MV-4-11 (cell line): ENCODE data around the gene EPHA8.

Source experiments
- DNase-seq: peaks from one replicate; lab custom pipeline; 2025; lab: John Stamatoyannopoulos, UW

The EPHA8 gene

DNA sequence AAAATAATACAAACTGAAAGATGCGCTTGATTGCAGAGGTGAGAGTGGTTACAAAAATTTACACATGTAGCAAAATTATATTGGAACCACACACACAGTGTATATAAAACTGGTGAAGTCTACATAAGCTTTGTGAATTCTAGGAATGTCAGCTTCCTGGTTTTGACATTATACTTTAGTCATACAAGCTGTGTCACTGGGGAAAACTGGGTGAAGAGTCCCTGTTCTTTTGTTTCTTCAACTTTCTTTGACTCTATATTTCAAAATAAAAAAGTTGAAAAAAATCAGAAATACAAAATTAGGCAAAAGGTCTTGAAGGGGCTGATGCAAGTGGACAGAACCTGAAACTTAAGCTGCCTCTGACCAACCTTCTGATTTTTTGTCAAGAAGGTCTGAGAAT is 83.1 kb downstream of the EPHA8 start:
- DNase-seq, result no peak

DNA sequence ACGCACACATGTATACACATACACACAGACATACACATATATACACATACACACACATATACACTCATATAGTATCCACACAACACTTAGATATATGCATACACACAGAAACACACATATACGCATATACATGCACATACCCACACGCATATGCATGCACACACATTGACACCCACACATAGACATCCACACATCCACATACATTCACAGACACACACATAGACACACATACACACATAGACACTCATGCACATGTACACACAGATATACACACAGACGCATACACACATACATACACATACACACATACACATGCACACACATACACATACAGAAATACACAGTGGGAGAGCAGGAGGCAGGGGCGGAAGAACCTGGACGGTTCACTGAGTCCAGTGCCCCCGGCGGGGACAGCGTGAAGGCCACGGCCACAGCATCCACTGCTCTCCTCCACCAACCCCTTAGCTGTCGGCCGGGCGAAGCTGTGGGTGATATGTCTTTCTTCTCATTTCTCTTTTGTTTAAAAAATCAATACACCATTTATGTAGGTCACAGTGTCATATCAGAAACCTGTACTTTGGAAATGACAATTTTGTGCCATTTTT is 86.9 kb downstream of the EPHA8 start:
- DNase-seq, result no peak

DNA sequence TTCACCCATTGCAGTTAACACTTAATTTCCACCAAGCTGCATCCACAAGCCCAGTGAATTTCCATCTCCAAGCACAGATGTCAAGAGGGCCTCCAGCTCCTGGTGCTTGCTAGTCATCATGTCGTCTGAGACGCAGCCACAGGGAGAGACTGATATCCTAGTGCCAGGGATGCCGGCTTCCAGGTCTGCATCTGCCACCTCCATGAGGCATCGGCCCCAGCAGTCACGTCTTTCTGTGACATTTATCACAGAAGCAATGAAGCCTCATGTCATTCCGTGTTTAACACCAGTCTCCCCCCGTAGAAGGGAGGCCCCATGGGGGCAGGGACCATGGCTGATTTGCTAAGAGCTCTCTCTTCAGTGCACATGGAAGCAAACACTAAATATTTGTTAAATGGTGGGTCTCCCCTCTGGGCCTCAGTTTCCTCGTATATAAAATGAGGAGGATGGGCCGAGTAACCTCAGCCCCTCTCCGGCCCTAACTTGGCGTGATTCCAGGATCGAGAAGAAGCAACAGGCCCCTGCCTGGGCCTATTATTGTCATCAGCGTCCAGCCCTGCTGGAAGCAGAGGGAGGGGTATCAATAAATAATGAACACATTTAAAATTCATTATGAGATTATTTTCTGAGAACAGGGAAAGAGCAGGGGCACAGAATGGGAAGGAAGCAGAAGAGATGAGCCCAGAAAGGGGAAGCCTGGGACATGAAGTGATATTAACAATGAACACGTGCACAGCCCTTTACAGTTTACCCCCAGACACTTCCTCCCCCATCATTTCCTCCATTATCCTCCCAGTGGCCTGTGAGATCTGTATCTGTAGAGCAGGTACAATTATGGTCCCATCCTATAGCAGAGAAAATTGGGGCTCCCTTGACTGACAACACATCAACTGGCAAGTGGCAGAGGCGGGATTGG is 88.9 kb downstream of the EPHA8 start:
- peak; percentile 60 for DNase-seq

DNA sequence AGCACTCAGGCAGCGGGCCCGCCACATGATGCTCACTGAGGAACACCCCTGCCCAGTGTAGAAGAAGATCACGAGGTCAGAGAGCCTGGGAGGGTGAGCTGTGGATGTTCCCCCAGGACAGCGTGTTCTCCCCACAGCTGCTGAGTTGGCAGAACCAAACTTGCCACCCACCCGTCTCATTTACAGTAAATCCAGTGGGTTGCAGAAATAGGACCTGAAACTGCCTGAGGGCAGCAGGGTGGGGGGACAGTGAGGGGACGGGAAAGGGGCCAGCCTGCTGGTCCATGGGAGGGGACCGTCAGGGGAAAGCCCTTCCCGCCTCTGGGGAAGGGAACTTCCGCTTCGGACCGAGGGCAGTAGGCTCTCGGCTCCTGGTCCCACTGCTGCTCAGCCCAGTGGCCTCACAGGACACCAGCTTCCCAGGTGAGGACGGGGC is 89.6 kb downstream of the EPHA8 start, which contains the start of gene C1QB:
TSS of gene C1QB (plus strand) at position 356 of the 436 bp plus-strand sequence. CDS start 6,227 bp downstream, outside the sequence.
- DNase-seq, result no peak
